22Rv1 (cell line): Measurements from ENCODE around the gene CHIT1.
"Not testable (repeated sequence)": the region's sequence is repeated elsewhere in the genome, so short reads cannot be mapped to it uniquely, and the experiment has no call there.

ENCODE experiments used
- H3K27ac ChIP-seq: fragments of 450-650 bp; 2 replicates; pipeline ENCODE4 v1.5.1; 2017
- CTCF ChIP-seq: fragments of 450-650 bp; IDR thresholded peaks from 2 replicates; pipeline ENCODE4 v1.5.1; 2017; ENCODE audit warnings: mild to moderate bottlenecking
- ZFX ChIP-seq: fragments of 450-650 bp; IDR thresholded peaks from 2 replicates; pipeline ENCODE4 v1.6.1; 2017; ENCODE audit warnings: antibody characterized with exemption, borderline replicate concordance

Gene CHIT1

GRCh38 chr1:203239526-203240305 lies 10.2 kb upstream of the CHIT1 start:
- TF ChIP-seq CTCF (no peak), ZFX (no peak)
- no peak overlapping the region for H3K27ac ChIP-seq

- no peak for TF ChIP-seq CTCF
- no peak for TF ChIP-seq ZFX
These were observed 9.6 kb upstream of the CHIT1 start for GRCh38 chr1:203239081-203239480.

GRCh38 chr1:203238535-203238934 lies 9.1 kb upstream of the CHIT1 start:
- TF ChIP-seq CTCF = no peak
- no peak for TF ChIP-seq ZFX
- H3K27ac ChIP-seq = no peak overlapping the region

More at GRCh38 chr1:203239081-203239480, 9.6 kb upstream of the CHIT1 start:
- no peak overlapping the region for H3K27ac ChIP-seq

GRCh38 chr1:203234901-203235300 lies 5.4 kb upstream of the CHIT1 start:
- not testable (repeated sequence) for H3K27ac ChIP-seq

GRCh38 chr1:203228670-203229069 lies 803 bp downstream of the CHIT1 start:
- no peak overlapping the region for H3K27ac ChIP-seq
- TF ChIP-seq CTCF (no peak), ZFX (no peak)

GRCh38 chr1:203227371-203228083 lies 1.9 kb downstream of the CHIT1 start:
- TF ChIP-seq ZFX (no peak), CTCF (no peak)
- no peak overlapping the region for H3K27ac ChIP-seq

GRCh38 chr1:203225071-203225470 lies 4.4 kb downstream of the CHIT1 start:
- no peak overlapping the region for H3K27ac ChIP-seq
- no peak for TF ChIP-seq CTCF
- TF ChIP-seq ZFX = no peak
